SK-N-SH treated with all-trans-retinoic acid at 6 μM for 48 hours (cell line): ENCODE results near the gene HMCN2.

Experiments used
- ATAC-seq: fragments of 200-7000 bp; cut with Tn5 transposase; 3 replicates; pipeline ENCODE4 v1.9.1; 2020; ENCODE audit warnings: mild to moderate bottlenecking, moderate library complexity
- ARNTL ChIP-seq: fragments of 450-650 bp; formaldehyde crosslinking; IDR thresholded peaks from 2 replicates; pipeline ENCODE4 v1.5.0; 2020; ENCODE audit warnings: low read depth, mild to moderate bottlenecking, moderate library complexity, borderline replicate concordance
- BACH2 ChIP-seq: fragments of 250-450 bp; sonication (Bioruptor Pico); IDR thresholded peaks from 2 replicates; pipeline ENCODE4 v1.9.0; 2021; ENCODE audit warnings: mild to moderate bottlenecking, borderline replicate concordance
- CREB5 ChIP-seq: fragments of 250-450 bp; sonication (Bioruptor Pico); IDR thresholded peaks from 2 replicates; pipeline ENCODE4 v1.5.1; 2020; ENCODE audit warnings: low read depth, mild to moderate bottlenecking, moderate library complexity
- CSDC2 ChIP-seq: fragments of 250-450 bp; sonication (Bioruptor Pico); IDR thresholded peaks from 2 replicates; pipeline ENCODE4 v1.5.0; 2020; ENCODE audit warnings: mild to moderate bottlenecking, moderate library complexity
- CSRNP3 ChIP-seq: fragments of 250-450 bp; sonication (Bioruptor Pico); IDR thresholded peaks from 2 replicates; pipeline ENCODE4 v1.5.1; 2021; ENCODE audit warnings: mild to moderate bottlenecking, moderate library complexity
- ESRRG ChIP-seq: fragments of 250-450 bp; sonication (Bioruptor Pico); IDR thresholded peaks from 2 replicates; pipeline ENCODE4 v1.6.1; 2021; ENCODE audit warnings: mild to moderate bottlenecking
- GLIS3 ChIP-seq: fragments of 250-450 bp; sonication (Bioruptor Pico); IDR thresholded peaks from 2 replicates; pipeline ENCODE4 v1.5.0; 2020; ENCODE audit warnings: mild to moderate bottlenecking, moderate library complexity
- ISL1 ChIP-seq: fragments of 250-450 bp; sonication (Bioruptor Pico); IDR thresholded peaks from 2 replicates; pipeline ENCODE4 v2.1.2; 2022; ENCODE audit warnings: mild to moderate bottlenecking, moderate library complexity
- PPARA ChIP-seq: fragments of 250-450 bp; sonication (Bioruptor Pico); IDR thresholded peaks from 2 replicates; pipeline ENCODE4 v1.5.0; 2020; ENCODE audit warnings: mild to moderate bottlenecking, borderline replicate concordance
- RARB ChIP-seq: fragments of 250-450 bp; sonication (Bioruptor Pico); IDR thresholded peaks from 2 replicates; pipeline ENCODE4 v1.8.0; 2021; ENCODE audit warnings: mild to moderate bottlenecking, moderate library complexity
- SNAI2 ChIP-seq: fragments of 250-450 bp; sonication (Bioruptor Pico); IDR thresholded peaks from 2 replicates; pipeline ENCODE4 v1.5.0; 2020; ENCODE audit warnings: mild to moderate bottlenecking, moderate library complexity
- TCF4 ChIP-seq: fragments of 250-450 bp; sonication (Bioruptor Pico); IDR thresholded peaks from 2 replicates; pipeline ENCODE4 v1.8.0; 2021; ENCODE audit warnings: mild to moderate bottlenecking, moderate library complexity, borderline replicate concordance
- ZC3H10 ChIP-seq: fragments of 250-450 bp; sonication (Bioruptor Pico); IDR thresholded peaks from 2 replicates; pipeline ENCODE4 v1.5.1; 2021; ENCODE audit warnings: mild to moderate bottlenecking, moderate library complexity
- ZFP3 ChIP-seq: fragments of 250-450 bp; sonication (Bioruptor Pico); IDR thresholded peaks from 2 replicates; pipeline ENCODE4 v1.5.0; 2020; ENCODE audit warnings: mild to moderate bottlenecking, moderate library complexity
- ZFP30 ChIP-seq: fragments of 450-650 bp; formaldehyde crosslinking; IDR thresholded peaks from 2 replicates; pipeline ENCODE4 v1.5.0; 2022; ENCODE audit warnings: mild to moderate bottlenecking, moderate library complexity
- ZNF565 ChIP-seq: fragments of 450-650 bp; formaldehyde crosslinking; conservative IDR thresholded peaks from 2 replicates; pipeline ENCODE4 v1.5.0; 2020; ENCODE audit warnings: low read depth, mild to moderate bottlenecking, moderate library complexity
- ZNF70 ChIP-seq: fragments of 450-650 bp; formaldehyde crosslinking; IDR thresholded peaks from 2 replicates; pipeline ENCODE4 v1.5.0; 2020; ENCODE audit warnings: mild to moderate bottlenecking, moderate library complexity
- ZNF8 ChIP-seq: fragments of 450-650 bp; formaldehyde crosslinking; IDR thresholded peaks from 2 replicates; pipeline ENCODE4 v1.5.0; 2020; ENCODE audit warnings: mild to moderate bottlenecking, moderate library complexity
- TF ChIP-seq, protein P1 (sequence below): fragments of 250-450 bp; sonication (Bioruptor Pico); IDR thresholded peaks from 2 replicates; pipeline ENCODE4 v1.8.0; 2020; ENCODE audit warnings: mild to moderate bottlenecking, moderate library complexity, borderline replicate concordance
- TF ChIP-seq, protein P2 (sequence below): fragments of 250-450 bp; sonication (Bioruptor Pico); IDR thresholded peaks from 2 replicates; pipeline ENCODE4 v1.8.0; 2021; ENCODE audit warnings: low read depth, mild to moderate bottlenecking, moderate library complexity, borderline replicate concordance

HMCN2 gene

DNA sequence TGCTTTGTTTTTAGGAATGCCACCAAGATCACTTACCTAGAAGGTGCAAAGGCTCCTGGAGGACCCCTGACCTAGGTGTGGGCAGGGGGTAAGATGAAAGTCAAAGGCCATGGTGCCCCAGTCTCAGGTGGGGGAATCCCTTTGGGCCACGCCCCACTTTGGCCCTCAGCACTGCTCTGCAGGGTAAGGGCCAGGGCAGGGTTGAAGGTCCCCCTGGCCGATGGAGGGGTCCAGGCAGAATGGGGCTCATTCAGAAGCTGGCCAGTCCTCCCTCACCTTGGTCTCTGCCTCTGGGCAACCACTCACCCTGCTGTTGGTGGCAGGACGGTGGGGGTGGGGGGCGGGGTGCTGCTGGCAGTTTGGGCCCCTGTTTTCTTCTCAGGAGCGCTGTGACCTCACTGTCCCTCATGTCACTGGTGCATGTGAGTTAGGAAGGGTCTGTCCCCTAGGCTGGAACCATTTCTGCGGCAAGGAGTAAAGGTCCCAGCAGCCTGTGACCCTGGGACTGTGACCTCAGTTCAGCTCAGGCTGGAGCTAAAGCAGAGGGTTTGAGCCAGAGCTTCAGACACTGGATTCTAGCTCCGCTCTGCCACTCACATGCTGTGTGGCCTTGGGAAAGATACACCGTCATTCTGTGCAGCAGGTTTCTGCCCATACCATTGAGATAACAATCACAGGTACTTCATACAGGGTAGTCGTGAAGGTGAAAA lies 177.3 kb downstream of the HMCN2 start:
- ATAC-seq: no peak
- TF ChIP-seq ZNF565 (no peak), PPARA (CRISPR knock-in tag) (no peak), ZNF70 (no peak), SNAI2 (CRISPR knock-in tag) (no peak), ESRRG (CRISPR knock-in tag) (no peak), CSRNP3 (CRISPR knock-in tag) (no peak), ZFP3 (CRISPR knock-in tag) (no peak), BACH2 (CRISPR knock-in tag) (no peak), ZC3H10 (CRISPR knock-in tag) (no peak), CSDC2 (CRISPR knock-in tag) (no peak), ISL1 (no peak), RARB (no peak), ZFP30 (CRISPR knock-in tag) (no peak), GLIS3 (CRISPR knock-in tag) (no peak), TCF4 (CRISPR knock-in tag) (no peak), CREB5 (CRISPR knock-in tag) (no peak)
- TF ChIP-seq, protein P1, sequence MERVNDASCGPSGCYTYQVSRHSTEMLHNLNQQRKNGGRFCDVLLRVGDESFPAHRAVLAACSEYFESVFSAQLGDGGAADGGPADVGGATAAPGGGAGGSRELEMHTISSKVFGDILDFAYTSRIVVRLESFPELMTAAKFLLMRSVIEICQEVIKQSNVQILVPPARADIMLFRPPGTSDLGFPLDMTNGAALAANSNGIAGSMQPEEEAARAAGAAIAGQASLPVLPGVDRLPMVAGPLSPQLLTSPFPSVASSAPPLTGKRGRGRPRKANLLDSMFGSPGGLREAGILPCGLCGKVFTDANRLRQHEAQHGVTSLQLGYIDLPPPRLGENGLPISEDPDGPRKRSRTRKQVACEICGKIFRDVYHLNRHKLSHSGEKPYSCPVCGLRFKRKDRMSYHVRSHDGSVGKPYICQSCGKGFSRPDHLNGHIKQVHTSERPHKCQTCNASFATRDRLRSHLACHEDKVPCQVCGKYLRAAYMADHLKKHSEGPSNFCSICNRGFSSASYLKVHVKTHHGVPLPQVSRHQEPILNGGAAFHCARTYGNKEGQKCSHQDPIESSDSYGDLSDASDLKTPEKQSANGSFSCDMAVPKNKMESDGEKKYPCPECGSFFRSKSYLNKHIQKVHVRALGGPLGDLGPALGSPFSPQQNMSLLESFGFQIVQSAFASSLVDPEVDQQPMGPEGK (CRISPR knock-in tag): no peak
- TF ChIP-seq, protein P2, sequence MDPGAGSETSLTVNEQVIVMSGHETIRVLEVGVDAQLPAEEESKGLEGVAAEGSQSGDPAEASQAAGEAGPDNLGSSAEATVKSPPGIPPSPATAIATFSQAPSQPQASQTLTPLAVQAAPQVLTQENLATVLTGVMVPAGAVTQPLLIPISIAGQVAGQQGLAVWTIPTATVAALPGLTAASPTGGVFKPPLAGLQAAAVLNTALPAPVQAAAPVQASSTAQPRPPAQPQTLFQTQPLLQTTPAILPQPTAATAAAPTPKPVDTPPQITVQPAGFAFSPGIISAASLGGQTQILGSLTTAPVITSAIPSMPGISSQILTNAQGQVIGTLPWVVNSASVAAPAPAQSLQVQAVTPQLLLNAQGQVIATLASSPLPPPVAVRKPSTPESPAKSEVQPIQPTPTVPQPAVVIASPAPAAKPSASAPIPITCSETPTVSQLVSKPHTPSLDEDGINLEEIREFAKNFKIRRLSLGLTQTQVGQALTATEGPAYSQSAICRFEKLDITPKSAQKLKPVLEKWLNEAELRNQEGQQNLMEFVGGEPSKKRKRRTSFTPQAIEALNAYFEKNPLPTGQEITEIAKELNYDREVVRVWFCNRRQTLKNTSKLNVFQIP (CRISPR knock-in tag): no peak

GRCh38 chr9:130443456-130443801 lies 177.9 kb downstream of the HMCN2 start:
- TF ChIP-seq ESRRG (CRISPR knock-in tag) (no peak), BACH2 (CRISPR knock-in tag) (no peak)

GRCh38 chr9:130443840-130444492 lies 178.4 kb downstream of the HMCN2 start:
- TF ChIP-seq RARB (no peak), PPARA (CRISPR knock-in tag) (no peak), ZNF565 (no peak), ISL1 (no peak), ARNTL (no peak), CSDC2 (CRISPR knock-in tag) (no peak), ZC3H10 (CRISPR knock-in tag) (no peak), CSRNP3 (CRISPR knock-in tag) (no peak), ESRRG (CRISPR knock-in tag) (no peak), CREB5 (CRISPR knock-in tag) (no peak), ZNF8 (CRISPR knock-in tag) (no peak)
- TF ChIP-seq, protein P1 (CRISPR knock-in tag): no peak
- no peak for ATAC-seq

More at GRCh38 chr9:130443456-130443801, 177.9 kb downstream of the HMCN2 start:
- ATAC-seq: no peak
